HL-60/S4 treated with retinoic acid at 250 ng/mL for 4 days and 3 days (cell line): ENCODE data around the gene TCEAL5.
"Not testable (repeated sequence)": the region's sequence is repeated elsewhere in the genome, so short reads cannot be mapped to it uniquely, and the experiment has no call there.

Source experiments
- in situ Hi-C: fragments of 300-500 bp; cut with MboI; formaldehyde crosslinking; loops from 2 replicates; pipeline ENCODE4 v1.7.0; 2022; ENCODE audit warnings: low sequenced_read_pairs

TCEAL5 gene, protein sequence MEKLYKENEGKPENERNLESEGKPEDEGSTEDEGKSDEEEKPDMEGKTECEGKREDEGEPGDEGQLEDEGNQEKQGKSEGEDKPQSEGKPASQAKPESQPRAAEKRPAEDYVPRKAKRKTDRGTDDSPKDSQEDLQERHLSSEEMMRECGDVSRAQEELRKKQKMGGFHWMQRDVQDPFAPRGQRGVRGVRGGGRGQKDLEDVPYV

DNA sequence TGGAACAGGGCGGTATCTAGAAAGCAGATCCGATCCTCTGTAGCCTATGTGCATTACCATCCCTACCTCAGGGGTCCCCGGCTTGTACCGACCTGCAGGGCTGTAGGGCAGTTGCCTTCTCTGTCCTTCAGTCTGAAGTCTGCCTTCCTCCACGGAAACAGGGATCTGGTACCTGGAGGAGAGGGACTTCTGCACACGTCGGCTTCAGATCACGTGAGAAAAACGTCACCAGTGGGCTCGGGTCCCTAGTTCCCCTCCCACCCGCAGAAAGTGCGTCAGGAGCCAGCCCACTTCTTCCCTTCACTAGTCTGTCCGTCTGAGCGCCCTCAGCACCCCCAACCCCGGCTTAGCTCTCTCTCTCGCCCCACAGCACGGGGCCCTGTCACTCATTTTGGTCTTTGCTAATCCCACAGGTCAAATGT lies at the start of gene TCEAL5:
TCEAL5 (minus strand) TSS at position 170 of the 422 bp plus-strand sequence. CDS start 2,187 bp downstream, outside the sequence.
- in situ Hi-C loops = no loop called here

DNA sequence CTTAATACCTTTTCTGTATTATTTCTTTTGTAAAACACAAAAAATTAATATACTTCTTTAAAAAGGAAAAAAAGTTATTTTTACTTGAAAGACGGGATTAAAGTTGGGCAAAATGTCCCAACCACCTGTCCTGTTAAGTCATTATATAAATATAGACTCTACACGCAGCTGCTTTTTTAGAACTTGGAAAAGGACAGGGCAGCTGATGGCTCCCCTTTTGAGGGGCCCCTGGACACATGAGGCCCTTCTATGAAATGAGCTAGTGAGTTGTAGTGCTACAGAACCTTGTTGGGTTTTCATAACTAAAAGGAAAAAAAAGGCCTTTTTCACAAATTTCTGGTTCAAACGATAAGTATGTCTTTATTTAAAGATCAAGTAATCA lies 34.8 kb upstream of the TCEAL5 start:
- in situ Hi-C loops = no loop called here

DNA sequence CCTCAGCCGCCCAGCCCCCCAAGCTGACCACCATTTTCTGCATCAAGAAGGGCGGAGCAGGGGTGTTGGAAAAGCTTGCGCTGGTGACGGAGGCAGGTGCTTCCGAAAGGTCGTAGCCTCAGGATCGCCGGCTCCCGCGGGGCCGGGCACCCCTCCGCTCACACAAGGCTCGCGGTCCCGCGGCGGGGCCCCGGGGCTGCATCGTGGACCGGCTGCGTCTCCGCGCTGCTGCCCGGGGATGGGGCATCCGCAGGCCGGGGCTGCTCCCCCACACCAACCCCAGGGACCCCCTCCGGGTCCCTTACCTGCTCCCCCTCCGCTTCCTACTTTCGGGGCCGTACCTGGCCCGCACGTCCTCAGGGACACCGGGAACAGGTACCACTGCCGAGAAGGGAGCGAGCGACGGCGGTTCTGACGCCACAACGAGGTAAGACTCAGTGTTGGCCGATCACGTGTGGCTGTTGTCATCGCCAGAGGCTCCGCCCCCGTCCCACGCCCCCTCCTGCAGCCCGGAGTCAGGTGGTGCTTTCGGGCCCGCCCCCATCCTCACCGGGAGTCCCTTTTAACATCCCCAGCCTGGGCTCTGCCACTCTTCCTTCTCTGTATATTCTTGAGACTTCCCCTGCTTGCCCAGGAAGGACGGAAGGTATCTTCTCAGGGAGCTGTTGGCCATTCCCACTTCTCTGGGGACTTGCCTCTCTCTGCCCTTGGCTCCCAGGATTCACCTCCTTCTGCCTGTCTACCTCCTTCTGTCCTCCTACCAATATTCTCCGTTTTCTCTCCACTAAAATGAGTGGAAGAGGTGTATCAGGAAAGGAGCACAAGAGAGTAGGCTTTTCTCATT lies 34.2 kb upstream of the TCEAL5 start, which contains the start of gene BEX2:
BEX2 (minus strand) TSS at position 436 of the 844 bp plus-strand sequence. CDS start 1,014 bp downstream, outside the sequence.
- in situ Hi-C loops = no loop called here

DNA sequence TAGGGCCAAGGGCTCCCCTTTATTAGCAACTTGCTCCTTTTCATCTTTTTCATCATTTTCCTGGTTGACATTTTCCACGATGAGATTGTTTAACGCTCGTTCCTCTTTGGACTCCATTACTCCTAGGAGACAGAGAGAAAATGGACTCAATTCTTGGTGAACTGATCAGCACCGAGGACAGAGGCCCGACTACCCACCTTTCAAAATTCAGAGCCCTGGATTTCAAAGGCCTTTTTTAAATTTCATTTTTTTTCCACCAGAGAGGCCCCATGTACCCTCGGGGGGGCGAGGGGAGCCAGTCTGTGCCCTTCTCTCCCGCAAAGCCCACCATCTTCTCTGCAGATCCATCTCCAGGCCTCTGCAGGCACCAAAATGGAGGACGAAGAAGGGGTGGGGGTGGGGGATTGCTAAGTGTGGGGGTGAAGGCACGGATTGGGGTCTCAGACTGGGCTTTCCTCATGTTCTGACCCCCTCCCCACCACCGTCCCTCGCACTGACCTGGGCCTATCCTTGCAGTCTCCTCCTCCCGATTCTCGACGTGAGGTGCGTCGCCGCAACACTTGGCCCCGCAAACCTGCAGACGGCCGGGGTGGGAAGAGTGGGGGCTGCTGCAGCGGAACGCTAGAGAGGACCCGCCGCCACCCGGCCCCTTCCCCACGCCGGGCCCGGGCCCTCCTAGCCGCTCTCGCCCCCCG lies 33.5 kb upstream of the TCEAL5 start:
- in situ Hi-C loops = no loop called here

DNA sequence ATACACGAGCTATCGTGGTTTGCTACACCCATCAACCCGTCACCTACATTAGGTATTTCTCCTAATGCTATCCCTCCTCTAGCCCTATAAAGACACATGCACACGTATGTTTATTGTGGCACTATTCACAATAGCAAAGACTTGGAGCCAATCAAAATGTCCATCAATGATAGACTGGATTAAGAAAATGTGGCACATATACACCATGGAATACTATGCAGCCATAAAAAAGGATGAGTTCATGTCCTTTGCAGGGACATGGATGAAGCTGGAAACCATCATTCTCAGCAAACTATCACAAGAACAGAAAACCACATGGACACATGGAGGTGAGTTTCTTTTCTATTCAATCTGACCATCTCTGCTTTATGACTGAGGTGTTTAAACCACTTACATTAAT lies 29.1 kb upstream of the TCEAL5 start:
- in situ Hi-C loops = not testable (repeated sequence)

DNA sequence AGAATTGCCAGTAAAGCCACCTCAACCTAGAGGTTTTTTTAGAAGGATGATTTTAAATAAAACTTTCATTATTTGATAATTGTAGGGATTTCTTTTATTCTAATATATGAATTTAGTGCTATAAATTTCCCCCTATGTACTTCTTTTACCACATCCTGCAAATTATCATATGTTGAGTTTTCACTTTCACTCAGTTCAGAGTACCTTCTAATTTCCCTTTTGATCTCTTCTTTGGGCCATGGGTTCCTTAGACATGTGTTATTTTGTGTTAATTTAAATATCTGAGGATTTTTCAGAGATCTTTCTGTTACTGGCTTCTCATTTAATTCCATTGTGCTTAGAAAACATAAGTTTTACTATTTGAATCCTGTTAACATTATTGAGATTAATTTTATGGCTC lies 28.2 kb upstream of the TCEAL5 start:
- in situ Hi-C loops = no loop called here

DNA sequence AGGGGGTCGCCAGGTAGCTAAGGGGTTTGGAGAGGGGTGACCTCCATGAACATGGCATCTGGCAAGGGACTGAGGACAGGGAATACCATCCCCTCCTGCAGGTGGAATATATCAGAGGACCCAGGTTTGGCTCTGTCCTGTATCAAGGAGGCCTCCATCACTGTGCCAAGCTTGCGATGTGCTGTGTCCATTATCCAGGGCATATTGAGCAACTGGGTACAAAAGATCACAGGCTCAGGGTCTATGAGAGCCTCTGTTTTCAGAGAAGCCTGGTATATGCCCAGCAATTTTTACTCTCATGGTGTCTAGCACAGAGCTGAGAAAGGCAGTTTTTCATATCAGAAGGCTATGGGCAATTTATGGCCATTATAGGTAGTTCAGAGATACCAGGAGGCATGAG lies 16.6 kb upstream of the TCEAL5 start:
- in situ Hi-C loops = no loop called here

DNA sequence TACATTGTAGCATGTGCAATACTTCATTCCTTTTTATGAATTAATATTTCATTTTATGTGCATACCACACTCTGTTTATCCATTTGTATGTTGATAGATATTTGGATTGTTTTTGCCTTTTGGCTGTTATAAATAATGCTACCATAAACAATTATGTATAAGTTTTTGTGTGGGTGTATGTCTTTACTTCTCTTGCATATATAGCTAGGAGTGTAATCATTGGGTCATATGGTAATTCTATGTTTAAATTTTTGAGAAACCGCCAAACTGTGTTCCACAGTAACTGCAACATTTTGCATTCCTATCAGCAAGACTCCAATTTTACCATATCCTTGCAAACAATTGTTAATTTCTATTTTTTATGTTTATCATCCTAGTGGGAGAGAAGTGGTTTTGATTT lies 3.1 kb upstream of the TCEAL5 start:
- in situ Hi-C loops = no loop called here

DNA sequence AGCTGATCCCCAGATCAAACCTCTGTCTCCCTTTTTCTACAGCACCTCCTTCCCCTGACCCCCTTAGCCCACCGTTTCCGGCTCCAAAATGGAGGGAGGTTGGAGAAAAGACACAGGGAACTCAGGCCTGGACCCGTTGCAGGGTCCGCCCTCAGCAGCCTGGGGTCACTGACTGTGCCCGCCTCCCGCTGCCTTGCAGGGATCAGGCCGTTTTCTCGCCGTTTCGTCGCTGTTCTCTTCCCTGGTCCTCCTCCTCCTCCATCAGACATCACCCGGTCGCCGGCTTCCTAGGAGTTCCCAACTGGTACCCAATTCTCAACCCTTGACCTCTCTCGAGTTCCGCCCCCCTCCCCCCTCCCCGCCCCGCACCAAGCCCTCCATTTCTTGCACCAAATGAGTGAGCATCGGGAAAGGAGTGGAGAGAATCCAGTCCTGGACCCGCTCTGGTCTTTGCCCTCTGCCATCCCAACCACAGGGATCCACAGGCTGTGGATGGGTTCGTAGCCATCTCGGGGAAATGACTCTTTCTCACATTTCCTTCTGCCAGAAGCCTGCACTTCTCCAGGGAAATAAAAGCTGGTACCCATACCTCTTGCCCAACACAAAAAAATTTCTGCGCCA lies 493 bp downstream of the TCEAL5 start:
- in situ Hi-C loops = no loop called here

DNA sequence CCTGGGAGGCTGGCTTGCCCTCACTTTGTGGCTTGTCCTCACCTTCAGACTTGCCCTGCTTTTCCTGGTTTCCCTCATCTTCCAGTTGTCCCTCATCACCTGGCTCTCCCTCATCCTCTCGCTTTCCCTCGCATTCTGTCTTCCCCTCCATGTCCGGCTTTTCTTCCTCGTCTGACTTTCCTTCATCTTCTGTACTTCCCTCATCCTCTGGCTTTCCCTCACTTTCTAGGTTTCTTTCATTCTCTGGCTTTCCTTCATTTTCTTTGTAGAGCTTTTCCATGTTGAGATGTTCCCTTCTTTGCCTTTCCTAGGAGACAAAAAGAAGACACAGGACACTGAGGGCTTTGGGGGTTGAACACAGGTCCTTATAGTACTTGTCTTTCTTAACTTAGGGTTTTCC lies 2.3 kb downstream of the TCEAL5 start:
- in situ Hi-C loops = no loop called here

DNA sequence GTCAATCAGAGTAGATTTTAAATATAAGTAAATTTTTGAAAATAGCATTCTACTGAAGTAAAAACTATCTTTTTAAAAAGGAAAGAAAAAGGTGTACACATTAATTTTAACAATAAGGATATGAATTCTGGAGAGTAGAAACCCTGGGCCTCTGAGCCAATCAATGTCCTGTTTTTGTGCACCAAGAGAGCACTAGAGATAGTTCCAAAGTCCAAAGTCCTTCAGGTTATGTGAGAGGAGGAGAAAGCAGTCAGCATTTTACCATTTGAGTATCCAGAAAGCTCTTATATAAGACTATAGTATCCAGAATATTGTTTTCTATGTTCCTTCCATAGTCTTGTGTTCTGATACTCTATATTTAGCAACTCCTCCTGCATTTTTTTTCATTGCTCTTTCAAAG lies 18.3 kb downstream of the TCEAL5 start:
- in situ Hi-C loops = no loop called here

DNA sequence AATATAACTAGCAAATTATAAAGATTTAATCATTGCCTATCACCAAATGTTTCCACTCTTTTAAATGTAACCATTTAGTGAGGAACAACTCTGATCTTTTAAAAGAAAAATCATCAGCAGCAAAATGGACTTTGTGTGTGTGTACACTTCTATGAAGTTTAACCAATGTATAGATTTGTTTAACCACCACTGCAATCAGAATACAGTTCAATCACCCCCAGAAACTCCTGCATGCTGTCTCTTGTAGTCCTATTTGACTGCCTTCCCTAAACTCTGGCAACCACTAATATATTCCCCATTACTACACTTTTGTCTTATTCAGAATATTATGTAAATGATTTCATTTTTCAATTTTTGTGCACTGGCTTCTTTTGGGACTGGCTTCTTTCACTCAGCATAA lies 19.9 kb downstream of the TCEAL5 start:
- in situ Hi-C loops = no loop called here

DNA sequence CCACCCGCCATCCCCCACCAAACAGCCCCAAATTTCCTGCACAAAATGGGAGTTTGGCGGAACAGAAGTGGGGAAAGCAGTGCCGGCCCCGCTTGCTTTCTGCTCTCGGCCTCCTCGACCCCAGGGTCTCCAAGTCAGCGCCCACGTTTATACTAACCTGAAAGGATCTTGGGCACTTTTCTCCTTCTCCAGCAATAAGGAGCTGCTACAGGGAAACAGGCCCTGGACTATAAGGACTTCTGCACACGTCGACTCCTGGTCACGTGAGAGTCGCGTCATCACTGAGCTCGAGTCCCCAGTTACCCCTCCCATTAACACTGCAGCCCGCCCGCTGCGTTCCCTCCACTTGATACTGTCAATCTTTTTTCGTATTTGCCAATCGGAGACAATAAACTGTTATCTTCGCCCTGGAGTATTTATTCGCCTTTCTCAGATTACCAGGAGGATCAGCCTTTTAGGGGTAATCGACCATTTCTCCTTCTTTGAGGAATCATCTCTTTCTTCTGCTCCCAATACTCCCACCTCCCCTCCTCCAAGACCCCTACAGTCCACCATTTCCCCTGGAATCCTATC lies 21.5 kb downstream of the TCEAL5 start, which contains the start of gene TCEAL8:
TCEAL8 (minus strand) TSS at position 235 of the 573 bp plus-strand sequence. CDS start 1,176 bp downstream, outside the sequence.
- in situ Hi-C loops = no loop called here

DNA sequence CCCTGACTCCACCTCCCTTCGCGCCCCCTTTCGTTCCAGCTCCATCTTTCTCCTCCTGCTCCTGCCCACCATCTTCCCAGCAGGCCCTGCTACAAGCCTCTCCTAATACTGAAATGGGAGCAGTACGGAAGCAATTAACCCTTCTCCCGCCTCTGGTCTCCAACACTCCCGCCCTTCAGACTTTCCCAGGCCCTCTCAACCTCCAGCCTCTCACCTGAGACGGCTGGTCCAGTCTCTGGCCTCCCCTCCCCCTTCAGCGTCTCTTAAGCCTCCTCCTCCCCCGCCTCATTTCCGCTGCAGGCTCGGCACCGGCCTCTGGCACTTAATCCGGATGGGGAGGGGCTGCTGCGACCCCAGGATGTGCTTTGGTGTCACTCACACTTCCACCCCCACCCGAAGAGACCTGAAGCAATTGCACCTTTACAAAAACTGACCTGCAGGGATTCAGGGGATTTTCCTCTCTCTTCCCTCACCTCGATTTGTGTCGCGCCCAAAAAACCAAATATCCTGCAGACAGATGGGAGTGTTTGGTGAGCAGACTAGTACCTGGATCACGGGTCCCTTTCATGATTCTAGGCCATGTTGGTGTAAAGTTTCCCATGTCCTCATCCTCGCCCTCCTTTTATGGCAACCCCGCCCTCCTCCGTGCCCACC lies 22.3 kb downstream of the TCEAL5 start:
- in situ Hi-C loops = no loop called here

DNA sequence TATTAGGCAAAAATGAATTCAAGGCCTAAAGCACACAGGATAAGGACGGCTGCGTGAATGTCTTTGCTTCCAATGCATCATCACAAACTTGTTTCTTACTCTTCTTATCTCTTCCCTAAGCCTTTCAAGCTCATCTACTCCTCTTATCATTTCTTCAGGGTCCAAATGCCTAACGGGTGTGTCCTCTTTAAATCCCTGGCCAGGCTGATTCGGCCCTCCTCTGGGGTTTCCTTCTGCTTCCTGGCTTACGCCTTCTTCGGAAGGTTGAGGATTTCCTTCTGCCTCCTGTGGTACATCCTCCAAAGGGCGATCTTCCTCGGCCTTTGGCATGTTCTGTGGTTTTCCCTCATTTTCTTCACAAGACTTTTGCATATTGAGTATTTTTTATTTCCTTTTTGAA lies 22.9 kb downstream of the TCEAL5 start:
- in situ Hi-C loops = no loop called here

DNA sequence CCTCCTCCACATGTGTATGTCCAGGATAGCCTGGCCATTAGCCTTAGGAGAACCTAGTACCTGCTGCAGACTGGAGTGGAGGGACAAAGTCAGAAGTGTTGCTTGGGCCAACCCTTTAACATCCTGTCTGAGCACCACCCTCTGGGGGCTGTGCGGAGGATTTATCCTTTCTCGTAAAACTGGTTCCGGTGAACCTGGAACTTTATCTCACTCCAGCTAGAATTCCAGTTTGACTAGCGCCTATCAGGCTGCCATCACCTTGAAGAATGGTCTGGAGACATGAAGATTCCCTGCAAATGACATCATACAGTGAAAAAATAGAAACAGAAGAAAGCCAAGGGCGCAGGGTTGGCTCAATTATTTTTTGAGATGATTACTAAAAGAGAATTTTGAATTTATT lies 25.6 kb downstream of the TCEAL5 start:
- in situ Hi-C loops = no loop called here

DNA sequence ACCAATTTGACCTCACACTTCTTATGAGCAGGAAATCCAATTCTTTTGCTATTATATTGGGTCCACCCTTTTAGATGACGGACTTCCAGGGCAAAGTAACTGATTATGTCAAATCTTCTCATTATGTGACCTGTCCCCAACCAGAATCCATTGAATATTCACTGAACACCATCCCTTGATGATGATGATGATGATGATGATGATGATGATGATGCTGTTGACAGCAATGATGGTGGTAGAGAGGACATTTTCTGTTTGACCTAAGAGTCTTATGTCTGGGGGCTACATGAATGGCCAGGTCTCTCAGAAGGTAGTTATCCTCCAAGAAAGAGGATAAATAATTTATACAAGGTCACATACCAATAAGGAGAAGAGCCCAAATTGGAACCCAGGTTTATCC lies 26.7 kb downstream of the TCEAL5 start:
- in situ Hi-C loops = no loop called here

DNA sequence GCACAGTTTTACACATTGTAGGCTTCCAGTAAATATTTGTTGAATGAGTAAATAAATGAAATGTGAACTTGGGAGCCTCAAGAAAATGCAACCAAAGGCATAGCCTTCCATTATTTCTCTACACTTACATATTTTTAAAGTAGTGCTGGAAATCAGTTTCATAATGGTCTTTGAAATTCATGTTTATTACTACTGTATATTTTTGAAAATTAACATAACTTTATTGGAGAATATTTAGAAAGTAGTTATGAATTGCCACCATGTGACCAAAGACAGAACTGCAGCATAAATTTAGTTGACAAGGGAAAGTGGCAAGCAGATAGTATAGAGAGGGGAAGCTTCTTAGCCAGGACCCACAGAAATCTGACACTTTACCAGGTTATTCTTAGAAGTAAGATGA lies 28.0 kb downstream of the TCEAL5 start:
- in situ Hi-C loops = no loop called here

DNA sequence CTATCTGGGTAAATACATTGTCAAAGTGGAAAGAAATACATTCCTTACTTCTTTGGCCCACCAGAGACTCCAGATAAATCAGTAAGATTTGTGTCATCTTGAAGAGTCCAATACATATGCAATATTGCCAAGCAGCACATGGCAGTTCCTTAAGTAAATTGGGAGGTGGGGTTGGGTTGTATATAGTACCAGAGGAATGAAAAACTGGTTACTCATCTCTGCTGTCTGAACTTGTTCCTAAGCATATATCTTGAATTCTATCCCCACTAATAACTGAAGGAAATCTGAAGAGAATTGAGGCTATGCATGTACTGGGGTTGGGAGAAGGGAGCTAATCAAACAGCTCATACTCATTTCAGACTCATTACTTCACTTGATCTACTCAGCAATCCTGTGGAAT lies 36.4 kb downstream of the TCEAL5 start:
- in situ Hi-C loops = no loop called here

DNA sequence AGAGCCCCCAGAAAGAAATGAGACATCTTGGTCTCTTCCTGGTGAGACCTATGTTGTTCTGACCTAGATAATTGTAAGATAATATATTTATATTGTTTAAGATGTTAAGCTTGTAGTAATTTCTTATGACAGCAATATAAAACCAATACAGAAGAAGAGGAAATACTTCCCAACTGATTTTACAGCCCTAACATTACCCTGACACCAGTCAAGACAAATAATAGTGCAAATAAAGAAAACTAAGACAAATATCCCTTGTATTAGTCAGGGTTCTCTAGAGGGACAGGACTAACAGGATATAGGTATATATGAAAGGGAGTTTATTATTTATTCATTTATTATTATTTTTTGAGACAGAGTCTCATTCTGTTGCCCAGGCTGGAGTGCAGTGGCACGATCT lies 40.3 kb downstream of the TCEAL5 start:
- in situ Hi-C loops = no loop called here
